Esophagus (tissue), 2 donors: ENCODE results near the gene INPP5D. TPM values are rescaled to one million over a fixed set of nuclear protein-coding genes. Genes with fewer than 3 reads are reported as not detected.

Source experiments
- H3K27ac ChIP-seq, 2 donors: one replicate each; pipeline ENCODE4 v1.5.1; 2013; ENCODE audit warnings: low read depth in 2 of 2, mild to moderate bottlenecking in 2 of 2, inconsistent platforms in 1 of 2, low read length in 1 of 2, moderate library complexity in 1 of 2
- H3K27me3 ChIP-seq, 2 donors: one replicate each; pipeline ENCODE4 v1.6.1; 2013; ENCODE audit warnings: low read length in 2 of 2, control low read depth in 1 of 2, mild to moderate bottlenecking in 1 of 2; ENCODE audit not compliant: insufficient read depth in 2 of 2, control insufficient read depth in 1 of 2
- H3K36me3 ChIP-seq, 2 donors: one replicate each; pipeline ENCODE4 v1.6.1; 2013; ENCODE audit warnings: low read length in 1 of 2; ENCODE audit not compliant: control insufficient read depth in 2 of 2, insufficient read depth in 2 of 2
- H3K4me1 ChIP-seq, 2 donors: one replicate each; pipeline ENCODE4 v1.6.1; 2013; ENCODE audit warnings: low read length in 1 of 2; ENCODE audit not compliant: control insufficient read depth in 2 of 2, insufficient read depth in 2 of 2
- H3K4me3 ChIP-seq, 2 donors: one replicate each; pipeline ENCODE4 v1.5.1; 2013; ENCODE audit warnings: low read length in 2 of 2, mild to moderate bottlenecking in 2 of 2, low read depth in 1 of 2, moderate library complexity in 1 of 2
- H3K9me3 ChIP-seq, 2 donors: one replicate each; pipeline ENCODE4 v1.6.1; 2013; ENCODE audit warnings: mild to moderate bottlenecking in 2 of 2, low read depth in 1 of 2, low read length in 1 of 2, moderate library complexity in 1 of 2; ENCODE audit not compliant: control insufficient read depth in 2 of 2, insufficient read depth in 1 of 2
- WGBS, 2 donors: extraction: QIAGEN DNeasy Blood & Tissue Kit; methylation state at CpG; one replicate each; pipeline ENCODE4 v1.1.7; 2013; 5-methylcytosine and 5-hydroxymethylcytosine counted together
- polyA plus RNA-seq, 2 donors: library from polyadenylated mRNA; stranded (reverse); fragments of 200-250 nt; gene quantifications; one replicate each; pipeline ENCODE4 v1.2.3, GENCODE V29; 2013
- donor health status: healthy with polysubstance abuse.
- donor health status: Bipolar disorder and iron deficiency.

The INPP5D gene
- polyA plus RNA-seq, 2 donors, result 3.4 to 5.6 TPM

GRCh38 chr2:233165895-233166661 lies 105.9 kb downstream of the INPP5D start:
- Histone ChIP-seq H3K27me3 (no peaks in the 10 kb centered on the region), H3K36me3 (peaks cover 0 to 11% of the 10 kb centered on the region in 2 donors), H3K27ac (no peak overlapping the region), H3K4me1 (peaks cover 4 to 12% of the 10 kb centered on the region in 2 donors), H3K9me3 (no peaks in the 10 kb centered on the region), H3K4me3 (no peak overlapping the region)
- WGBS, 2 donors, result 33 to 44% methylated on average over 19 of the region's 19 CpGs

DNA sequence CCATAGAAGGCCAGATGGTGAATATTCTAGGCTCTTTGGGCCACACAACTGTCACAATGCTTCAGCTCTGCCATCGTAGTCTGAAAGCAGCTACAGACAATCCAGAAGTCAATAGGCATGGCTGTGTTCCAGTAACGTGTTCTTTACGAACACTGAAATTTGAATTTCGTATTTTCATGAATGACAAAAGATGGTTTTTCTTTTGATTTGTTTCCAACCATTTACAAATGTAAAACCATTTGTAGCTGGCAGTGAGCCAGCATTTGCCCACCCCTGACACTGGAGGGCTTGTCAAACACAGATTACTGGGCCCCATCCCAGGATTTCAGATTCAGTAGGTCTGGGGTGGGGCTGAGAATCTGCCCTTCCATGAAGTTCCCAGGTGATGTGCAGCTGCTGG lies 108.3 kb downstream of the INPP5D start:
- Histone ChIP-seq H3K36me3 (peaks cover 0 to 15% of the 10 kb centered on the region in 2 donors), H3K4me3 (no peak overlapping the region), H3K4me1 (peaks cover 4 to 12% of the 10 kb centered on the region in 2 donors), H3K9me3 (no peaks in the 10 kb centered on the region), H3K27me3 (no peaks in the 10 kb centered on the region), H3K27ac (no peak overlapping the region)
- WGBS, 2 donors, result 71 to 73% methylated on average over 4 of the region's 4 CpGs

DNA sequence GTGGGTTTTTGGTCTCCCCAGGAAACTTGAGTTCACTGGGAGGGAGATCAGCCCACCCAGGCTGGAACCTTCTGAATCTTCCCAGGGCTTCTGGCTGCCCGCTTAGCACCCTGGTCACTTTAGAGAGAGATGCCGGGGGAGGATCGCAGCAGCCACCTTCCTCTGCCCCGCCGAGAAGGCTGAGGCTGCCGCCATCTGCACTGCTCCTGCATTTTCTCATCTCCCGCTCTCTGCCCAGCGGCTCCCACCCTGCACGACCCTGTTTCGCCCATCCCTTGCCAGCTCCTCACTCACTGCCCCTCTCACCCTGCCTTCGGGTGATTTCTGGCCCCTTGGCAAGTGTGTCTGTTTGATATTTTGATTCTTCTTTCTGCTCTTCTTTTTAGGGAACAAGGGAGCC lies 108.8 kb downstream of the INPP5D start:
- WGBS, 2 donors, result 83 to 90% methylated on average over 11 of the region's 11 CpGs

DNA sequence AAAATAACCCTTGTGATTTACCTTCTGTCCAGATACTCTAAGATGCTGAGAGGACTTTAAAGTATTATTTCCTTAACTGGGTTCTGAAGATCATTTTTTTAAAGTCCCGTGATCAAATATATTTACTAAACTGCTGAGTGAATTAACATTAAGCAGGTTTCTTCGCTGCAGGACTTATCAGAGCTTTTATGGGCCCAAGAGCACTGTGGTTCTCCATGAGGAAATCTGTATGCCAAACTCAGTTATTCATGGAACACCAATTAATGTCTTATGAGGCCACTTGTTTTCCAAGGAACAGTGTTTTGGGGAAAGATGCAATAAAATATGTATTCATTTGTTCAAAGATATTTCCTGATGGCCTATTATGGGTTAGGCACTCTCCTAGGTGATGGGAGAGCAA lies 111.2 kb downstream of the INPP5D start:
- H3K36me3 ChIP-seq, result peaks cover 0 to 15% of the 10 kb centered on the region in 2 donors
- no peaks in the 10 kb centered on the region for H3K4me1 ChIP-seq
- no peak overlapping the region for H3K27ac ChIP-seq
- H3K27me3 ChIP-seq, result no peaks in the 10 kb centered on the region
- 96 to 97% methylated on average over 2 of the region's 2 CpGs for WGBS, 2 donors
- H3K9me3 ChIP-seq, result no peaks in the 10 kb centered on the region
- H3K4me3 ChIP-seq, result no peak overlapping the region

More for the DNA sequence above, 108.8 kb downstream of the INPP5D start:
- Histone ChIP-seq H3K4me1 (peaks cover 4 to 12% of the 10 kb centered on the region in 2 donors), H3K9me3 (no peaks in the 10 kb centered on the region), H3K27me3 (no peaks in the 10 kb centered on the region), H3K4me3 (no peak overlapping the region), H3K36me3 (peaks cover 0 to 15% of the 10 kb centered on the region in 2 donors), H3K27ac (no peak overlapping the region)

DNA sequence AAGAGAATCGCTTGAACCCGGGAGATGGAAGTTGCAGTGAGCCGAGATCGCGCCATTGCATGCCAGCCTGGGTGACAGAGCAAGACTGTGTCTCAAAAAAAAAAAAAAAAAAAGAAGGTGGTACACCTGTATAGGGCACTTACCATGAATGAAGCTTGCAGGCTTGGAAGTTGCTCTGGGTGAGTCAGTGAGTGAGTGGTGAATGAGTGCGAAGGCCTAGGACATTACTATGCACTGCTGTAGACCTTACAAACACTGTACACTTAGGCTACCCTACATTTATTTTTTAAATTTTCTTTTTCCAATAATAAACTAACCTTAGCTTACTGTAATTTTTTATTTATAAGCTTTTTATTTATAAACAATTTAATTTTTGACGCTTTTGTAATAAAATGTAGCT lies 113.0 kb downstream of the INPP5D start:
- no peaks in the 10 kb centered on the region for H3K9me3 ChIP-seq
- 98 to 99% methylated on average over 7 of the region's 7 CpGs for WGBS, 2 donors
- H3K27ac ChIP-seq, result no peak overlapping the region
- H3K4me3 ChIP-seq, result no peak overlapping the region
- H3K27me3 ChIP-seq, result no peaks in the 10 kb centered on the region
- peaks cover 0 to 15% of the 10 kb centered on the region in 2 donors for H3K36me3 ChIP-seq
- H3K4me1 ChIP-seq, result no peaks in the 10 kb centered on the region

- 73 to 77% methylated on average over 7 of the region's 7 CpGs for WGBS, 2 donors
- H3K27ac ChIP-seq, result no peak overlapping the region
These were observed 114.0 kb downstream of the INPP5D start for GRCh38 chr2:233174137-233174536.

GRCh38 chr2:233178994-233179847 lies 119.1 kb downstream of the INPP5D start:
- 77 to 81% methylated on average over 14 of the region's 14 CpGs for WGBS, 2 donors

More at GRCh38 chr2:233174137-233174536, 114.0 kb downstream of the INPP5D start:
- Histone ChIP-seq H3K36me3 (peaks cover 0 to 15% of the 10 kb centered on the region in 2 donors), H3K4me1 (no peaks in the 10 kb centered on the region), H3K9me3 (no peaks in the 10 kb centered on the region), H3K27me3 (no peaks in the 10 kb centered on the region), H3K4me3 (no peak overlapping the region)

GRCh38 chr2:233179848-233180366 lies 119.8 kb downstream of the INPP5D start:
- Histone ChIP-seq H3K27me3 (no peaks in the 10 kb centered on the region), H3K4me3 (no peak overlapping the region), H3K36me3 (peaks cover 0 to 6% of the 10 kb centered on the region in 2 donors), H3K4me1 (no peaks in the 10 kb centered on the region), H3K9me3 (no peaks in the 10 kb centered on the region), H3K27ac (no peak overlapping the region)
- 88 to 93% methylated on average over 5 of the region's 5 CpGs for whole genome bisulfite sequencing, 2 donors

More at GRCh38 chr2:233178994-233179847, 119.1 kb downstream of the INPP5D start:
- H3K4me1 ChIP-seq, result no peaks in the 10 kb centered on the region
- no peak overlapping the region for H3K27ac ChIP-seq
- no peaks in the 10 kb centered on the region for H3K27me3 ChIP-seq
- no peaks in the 10 kb centered on the region for H3K9me3 ChIP-seq
- H3K4me3 ChIP-seq, result no peak overlapping the region
- peaks cover 0 to 6% of the 10 kb centered on the region in 2 donors for H3K36me3 ChIP-seq

DNA sequence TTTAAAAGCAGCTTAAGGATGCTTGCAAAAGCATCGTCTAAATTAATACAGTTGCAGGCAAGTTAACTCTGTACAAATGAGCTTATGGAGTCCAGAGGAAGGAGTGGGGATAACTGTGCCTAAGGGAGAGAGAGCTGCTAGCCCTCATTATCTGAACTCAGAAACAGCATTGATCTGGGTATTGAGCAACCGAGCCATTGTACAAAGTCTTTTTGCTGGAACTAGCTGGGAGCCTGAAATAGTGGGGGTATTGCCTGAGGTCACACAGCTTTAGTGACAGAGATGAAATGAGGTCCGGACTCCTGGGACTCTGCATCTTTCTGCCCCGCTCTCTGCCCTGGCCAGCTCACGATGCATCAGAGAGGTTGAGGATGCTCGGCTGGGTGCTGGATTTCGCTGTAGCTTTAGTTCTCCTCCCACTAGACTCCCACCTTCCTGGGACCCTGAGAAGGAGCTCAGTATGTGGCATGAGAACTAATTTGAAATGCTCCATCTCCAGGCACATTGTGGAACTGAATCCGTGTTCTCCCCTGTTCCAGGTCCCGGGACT lies 123.8 kb downstream of the INPP5D start:
- peaks cover 0 to 8% of the 10 kb centered on the region in 2 donors for H3K36me3 ChIP-seq
- no peaks in the 10 kb centered on the region for H3K27me3 ChIP-seq
- no peak overlapping the region for H3K27ac ChIP-seq
- 77 to 91% methylated on average over 9 of the region's 9 CpGs for WGBS, 2 donors
- no peak overlapping the region for H3K4me3 ChIP-seq
- H3K4me1 ChIP-seq, result no peaks in the 10 kb centered on the region
- no peaks in the 10 kb centered on the region for H3K9me3 ChIP-seq
